ENCODE data around the gene PRKAR1B. TPM values are rescaled to one million over a fixed set of nuclear protein-coding genes. Genes with fewer than 3 reads are reported as not detected.

PRKAR1B gene
- total and polyA plus RNA-seq, 10 of the 15 experiments (the other 5 are each of a cell fraction or from before 2014, with no cell fraction given), result 1.4 to 45.6 (median 19.3) TPM

DNA sequence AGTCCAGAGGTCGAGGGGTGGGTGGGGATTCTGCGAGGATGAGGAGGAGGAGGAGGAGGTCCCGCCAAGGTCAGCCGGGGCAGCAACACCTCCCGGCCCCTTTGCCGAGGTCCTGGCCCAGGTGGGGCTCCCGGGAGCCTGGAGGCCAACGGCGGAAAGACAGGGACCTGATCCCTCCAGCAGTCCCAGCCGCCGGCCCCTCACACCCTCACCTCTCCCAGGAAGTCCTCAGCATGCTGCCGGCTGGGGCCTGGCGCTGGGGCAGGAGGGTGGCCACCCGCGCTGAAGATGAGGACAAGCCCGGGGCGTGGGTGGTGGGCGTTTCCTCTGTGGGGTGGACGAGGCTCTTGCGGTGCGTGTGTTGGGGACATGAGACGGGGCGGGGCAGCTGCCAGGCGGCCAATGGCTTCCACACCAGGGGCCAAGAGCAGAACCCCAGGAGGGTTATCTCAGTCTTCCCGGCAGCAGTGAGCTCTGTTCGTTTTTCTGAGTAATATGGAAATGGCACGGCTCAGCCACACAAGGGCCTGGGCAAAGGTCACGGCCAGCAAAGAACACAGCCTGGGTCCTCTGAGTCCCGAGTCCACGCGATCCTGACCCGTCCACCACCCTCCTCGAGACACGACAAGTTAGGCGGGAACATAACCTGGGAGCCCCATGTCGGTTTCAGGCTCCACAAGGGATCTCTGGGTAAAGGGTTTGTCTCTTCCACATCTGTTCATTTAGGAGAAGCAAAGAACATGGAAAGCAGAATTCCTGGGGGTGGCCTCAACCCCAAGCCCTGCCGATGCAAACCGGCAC is 124.5 kb downstream of the PRKAR1B start (continued):
- TF ChIP-seq, protein P1, sequence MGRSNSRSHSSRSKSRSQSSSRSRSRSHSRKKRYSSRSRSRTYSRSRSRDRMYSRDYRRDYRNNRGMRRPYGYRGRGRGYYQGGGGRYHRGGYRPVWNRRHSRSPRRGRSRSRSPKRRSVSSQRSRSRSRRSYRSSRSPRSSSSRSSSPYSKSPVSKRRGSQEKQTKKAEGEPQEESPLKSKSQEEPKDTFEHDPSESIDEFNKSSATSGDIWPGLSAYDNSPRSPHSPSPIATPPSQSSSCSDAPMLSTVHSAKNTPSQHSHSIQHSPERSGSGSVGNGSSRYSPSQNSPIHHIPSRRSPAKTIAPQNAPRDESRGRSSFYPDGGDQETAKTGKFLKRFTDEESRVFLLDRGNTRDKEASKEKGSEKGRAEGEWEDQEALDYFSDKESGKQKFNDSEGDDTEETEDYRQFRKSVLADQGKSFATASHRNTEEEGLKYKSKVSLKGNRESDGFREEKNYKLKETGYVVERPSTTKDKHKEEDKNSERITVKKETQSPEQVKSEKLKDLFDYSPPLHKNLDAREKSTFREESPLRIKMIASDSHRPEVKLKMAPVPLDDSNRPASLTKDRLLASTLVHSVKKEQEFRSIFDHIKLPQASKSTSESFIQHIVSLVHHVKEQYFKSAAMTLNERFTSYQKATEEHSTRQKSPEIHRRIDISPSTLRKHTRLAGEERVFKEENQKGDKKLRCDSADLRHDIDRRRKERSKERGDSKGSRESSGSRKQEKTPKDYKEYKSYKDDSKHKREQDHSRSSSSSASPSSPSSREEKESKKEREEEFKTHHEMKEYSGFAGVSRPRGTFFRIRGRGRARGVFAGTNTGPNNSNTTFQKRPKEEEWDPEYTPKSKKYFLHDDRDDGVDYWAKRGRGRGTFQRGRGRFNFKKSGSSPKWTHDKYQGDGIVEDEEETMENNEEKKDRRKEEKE (IDR thresholded peaks at IDR 0.05), result no peak
- TF ChIP-seq, protein P2, sequence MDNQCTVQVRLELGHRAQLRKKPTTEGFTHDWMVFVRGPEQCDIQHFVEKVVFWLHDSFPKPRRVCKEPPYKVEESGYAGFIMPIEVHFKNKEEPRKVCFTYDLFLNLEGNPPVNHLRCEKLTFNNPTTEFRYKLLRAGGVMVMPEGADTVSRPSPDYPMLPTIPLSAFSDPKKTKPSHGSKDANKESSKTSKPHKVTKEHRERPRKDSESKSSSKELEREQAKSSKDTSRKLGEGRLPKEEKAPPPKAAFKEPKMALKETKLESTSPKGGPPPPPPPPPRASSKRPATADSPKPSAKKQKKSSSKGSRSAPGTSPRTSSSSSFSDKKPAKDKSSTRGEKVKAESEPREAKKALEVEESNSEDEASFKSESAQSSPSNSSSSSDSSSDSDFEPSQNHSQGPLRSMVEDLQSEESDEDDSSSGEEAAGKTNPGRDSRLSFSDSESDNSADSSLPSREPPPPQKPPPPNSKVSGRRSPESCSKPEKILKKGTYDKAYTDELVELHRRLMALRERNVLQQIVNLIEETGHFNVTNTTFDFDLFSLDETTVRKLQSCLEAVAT (IDR thresholded peaks at IDR 0.05), result peak; percentile 83; the same call in 1 of the 2 replicates
- TF ChIP-seq NFIC (IDR thresholded peaks at IDR 0.05; ENCODE audit: low read depth, low read length), result no peak
- no peak for TF ChIP-seq ZBED1 (IDR thresholded peaks at IDR 0.05; ENCODE audit: borderline replicate concordance)
- no peak for TF ChIP-seq MXI1 (IDR thresholded peaks at IDR 0.05; ENCODE audit: low read depth, low read length)
- no peak for TF ChIP-seq HCFC1 (IDR thresholded peaks at IDR 0.05; ENCODE audit: low read length)
- TF ChIP-seq CEBPB (IDR thresholded peaks at IDR 0.05; ENCODE audit: borderline replicate concordance in 1 of 2, low read depth in 2 of 2, low read length in 2 of 2), result no peak
- TF ChIP-seq FOXM1 (IDR thresholded peaks at IDR 0.05; ENCODE audit: low read depth, low read length), result no peak
- TF ChIP-seq, protein P3, sequence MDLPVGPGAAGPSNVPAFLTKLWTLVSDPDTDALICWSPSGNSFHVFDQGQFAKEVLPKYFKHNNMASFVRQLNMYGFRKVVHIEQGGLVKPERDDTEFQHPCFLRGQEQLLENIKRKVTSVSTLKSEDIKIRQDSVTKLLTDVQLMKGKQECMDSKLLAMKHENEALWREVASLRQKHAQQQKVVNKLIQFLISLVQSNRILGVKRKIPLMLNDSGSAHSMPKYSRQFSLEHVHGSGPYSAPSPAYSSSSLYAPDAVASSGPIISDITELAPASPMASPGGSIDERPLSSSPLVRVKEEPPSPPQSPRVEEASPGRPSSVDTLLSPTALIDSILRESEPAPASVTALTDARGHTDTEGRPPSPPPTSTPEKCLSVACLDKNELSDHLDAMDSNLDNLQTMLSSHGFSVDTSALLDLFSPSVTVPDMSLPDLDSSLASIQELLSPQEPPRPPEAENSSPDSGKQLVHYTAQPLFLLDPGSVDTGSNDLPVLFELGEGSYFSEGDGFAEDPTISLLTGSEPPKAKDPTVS (IDR thresholded peaks at IDR 0.05; ENCODE audit: low read depth, low read length), result no peak
- no peak for TF ChIP-seq RAD51 (IDR thresholded peaks at IDR 0.05)
- TF ChIP-seq TCF3 (IDR thresholded peaks at IDR 0.05; ENCODE audit: borderline replicate concordance, insufficient read depth, low read depth, low read length), result no peak
- TF ChIP-seq RUNX3 (IDR thresholded peaks at IDR 0.05; ENCODE audit: low read length), result peak; percentile 48; the same call in 1 of the 2 replicates
- TF ChIP-seq ZNF207 (IDR thresholded peaks at IDR 0.05; ENCODE audit: borderline replicate concordance), result no peak
- peak; percentile 36 for TF ChIP-seq MEF2B (IDR thresholded peaks at IDR 0.05; ENCODE audit: partially characterized antibody, poor library complexity, severe bottlenecking)
- TF ChIP-seq NRF1 (conservative IDR thresholded peaks at IDR 0.05; ENCODE audit: low read depth, low read length), result no peak
- TF ChIP-seq, protein P4, sequence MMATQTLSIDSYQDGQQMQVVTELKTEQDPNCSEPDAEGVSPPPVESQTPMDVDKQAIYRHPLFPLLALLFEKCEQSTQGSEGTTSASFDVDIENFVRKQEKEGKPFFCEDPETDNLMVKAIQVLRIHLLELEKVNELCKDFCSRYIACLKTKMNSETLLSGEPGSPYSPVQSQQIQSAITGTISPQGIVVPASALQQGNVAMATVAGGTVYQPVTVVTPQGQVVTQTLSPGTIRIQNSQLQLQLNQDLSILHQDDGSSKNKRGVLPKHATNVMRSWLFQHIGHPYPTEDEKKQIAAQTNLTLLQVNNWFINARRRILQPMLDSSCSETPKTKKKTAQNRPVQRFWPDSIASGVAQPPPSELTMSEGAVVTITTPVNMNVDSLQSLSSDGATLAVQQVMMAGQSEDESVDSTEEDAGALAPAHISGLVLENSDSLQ (IDR thresholded peaks at IDR 0.05), result no peak
- TF ChIP-seq, protein P5, sequence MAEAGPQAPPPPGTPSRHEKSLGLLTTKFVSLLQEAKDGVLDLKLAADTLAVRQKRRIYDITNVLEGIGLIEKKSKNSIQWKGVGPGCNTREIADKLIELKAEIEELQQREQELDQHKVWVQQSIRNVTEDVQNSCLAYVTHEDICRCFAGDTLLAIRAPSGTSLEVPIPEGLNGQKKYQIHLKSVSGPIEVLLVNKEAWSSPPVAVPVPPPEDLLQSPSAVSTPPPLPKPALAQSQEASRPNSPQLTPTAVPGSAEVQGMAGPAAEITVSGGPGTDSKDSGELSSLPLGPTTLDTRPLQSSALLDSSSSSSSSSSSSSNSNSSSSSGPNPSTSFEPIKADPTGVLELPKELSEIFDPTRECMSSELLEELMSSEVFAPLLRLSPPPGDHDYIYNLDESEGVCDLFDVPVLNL (IDR thresholded peaks at IDR 0.05; ENCODE audit: low read depth, low read length), result no peak

Data from GM12878 (cell line).